ENCODE results near the gene MAN2B1. TPM values are rescaled to one million over a fixed set of nuclear protein-coding genes. Genes with fewer than 3 reads are reported as not detected.

MAN2B1 gene
- total RNA-seq, 1 experiment from 2014 or later: 93.5 TPM

DNA sequence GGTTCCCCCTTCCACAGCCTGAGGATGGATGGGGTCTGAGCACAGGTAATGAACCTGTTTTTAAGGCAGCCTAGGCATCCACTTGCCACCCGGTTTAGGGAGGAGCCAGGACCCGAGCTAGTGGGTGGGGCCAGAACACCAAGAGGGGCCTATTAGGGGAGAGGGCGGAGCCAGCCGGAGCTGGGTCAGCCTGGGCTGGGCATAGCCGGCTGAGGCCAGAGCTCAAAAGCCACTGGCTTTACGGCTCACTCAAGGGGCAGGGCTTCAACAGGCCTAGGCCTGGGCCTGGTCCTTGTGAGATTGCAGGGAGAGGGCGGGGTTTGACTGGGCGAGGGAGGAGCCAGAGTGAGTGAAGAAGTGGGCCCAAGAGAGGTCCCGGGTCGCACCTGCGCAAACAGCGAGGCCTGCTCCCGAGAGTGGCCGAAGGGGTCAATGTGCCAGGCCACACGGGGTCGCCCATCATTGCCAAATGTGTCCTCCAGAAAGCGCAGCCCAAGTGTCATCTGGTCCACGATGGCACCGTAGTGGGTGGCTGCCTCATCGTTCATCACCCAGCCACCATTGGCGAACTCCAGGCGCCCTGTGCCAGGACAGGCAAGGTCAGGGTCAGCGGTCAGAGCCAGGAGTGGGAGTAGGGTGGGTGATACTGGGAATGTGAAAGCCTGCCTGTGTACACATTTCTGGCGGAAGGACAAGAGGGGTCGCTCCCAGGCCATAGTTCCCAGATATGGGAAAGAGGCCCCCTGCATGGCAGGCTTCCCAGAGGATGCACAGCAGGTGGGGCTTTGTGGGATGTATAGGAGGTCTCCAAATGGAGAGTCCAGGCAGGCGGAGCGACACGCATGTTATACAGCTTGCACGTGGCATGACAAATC, 1.9 kb downstream of the MAN2B1 start:
- H3K79me2 ChIP-seq (ENCODE audit: insufficient read depth, low read length): no peaks in the 10 kb centered on the region; the same call in 1 of the 2 replicates
- H3K4me1 ChIP-seq (ENCODE audit: insufficient read depth, low read length): no peaks in the 10 kb centered on the region
- H3K23ac ChIP-seq (ENCODE audit: insufficient read length, low read depth, low read length): no peak overlapping the region
- no peak overlapping the region for H3K4me2 ChIP-seq (ENCODE audit: insufficient read depth, insufficient read length, low read length)
- H2AFZ ChIP-seq (ENCODE audit: low read length): no peak overlapping the region
- H3K9me3 ChIP-seq (ENCODE audit: control insufficient read depth, low read depth, low read length): no peaks in the 10 kb centered on the region
- Mint-ChIP-seq H3K4me1 (peaks cover 21 to 38% of the 10 kb centered on the region in 2 experiments), H3K9me3 (peaks cover 0 to 1% of the 10 kb centered on the region in 2 experiments; a peak in 2 of 5 replicates), H3K27me3 (ENCODE audit: low read depth) (peaks cover 2% of the 10 kb centered on the region), H3K27ac (peak overlapping the region in 1 of 3 experiments; percentile 36; a peak in 1 of 7 replicates), H3K4me3 (peak overlapping the region; percentile 37 to 93; a peak in 4 of 5 replicates), H3K36me3 (ENCODE audit: insufficient read depth in 1 of 3, low read depth in 3 of 3) (peaks cover 6 to 39% (median 36%) of the 10 kb centered on the region in 3 experiments; a peak in 6 of 7 replicates)
- TF ChIP-seq CTCF (conservative IDR thresholded peaks at IDR 0.05): no peak
- no peaks in the 10 kb centered on the region for H3K79me1 ChIP-seq (ENCODE audit: insufficient read depth, low read depth, low read length, poor library complexity, severe bottlenecking)
- H2BK120ac ChIP-seq (ENCODE audit: low read depth, low read length, poor library complexity, severe bottlenecking): no peak overlapping the region
- no peak overlapping the region for H4K8ac ChIP-seq (replicated peaks; ENCODE audit: insufficient read length, low read depth, low read length)
- no peak overlapping the region for H3K18ac ChIP-seq (ENCODE audit: insufficient read length, low read depth, low read length)
- no peak overlapping the region for H2BK20ac ChIP-seq (ENCODE audit: low read depth, low read length, poor library complexity, severe bottlenecking)
- no peaks in the 10 kb centered on the region for H4K20me1 ChIP-seq (ENCODE audit: control insufficient read depth, insufficient read depth, insufficient read length)
- no peak overlapping the region for H3K56ac ChIP-seq (ENCODE audit: insufficient read length, low read depth, low read length)
- no peak overlapping the region for H3K4ac ChIP-seq (ENCODE audit: low read depth, low read length)
- WGBS (ENCODE audit: extremely low coverage, insufficient read length, low lambda C conversion rate): no CpG with 5 or more reads among the region's 29 CpGs
- H4K91ac ChIP-seq (ENCODE audit: insufficient read length, low read depth, low read length): no peak overlapping the region
- no peak overlapping the region for H2AK5ac ChIP-seq (ENCODE audit: insufficient read length, low read length)
- DNase-seq: peak; percentile 96
- no peak overlapping the region for H2BK15ac ChIP-seq (ENCODE audit: low read depth, low read length)
- H3K27me3 ChIP-seq (ENCODE audit: insufficient read depth, low read length): no peaks in the 10 kb centered on the region
- no peak overlapping the region for H2BK12ac ChIP-seq (ENCODE audit: insufficient read length, low read depth, low read length)
- no peak overlapping the region for H3K14ac ChIP-seq (ENCODE audit: insufficient read depth, low read length)
- H3T11ph ChIP-seq (ENCODE audit: low read length): no peak overlapping the region
- no peak overlapping the region for H2BK5ac ChIP-seq (ENCODE audit: insufficient read length, low read length)
- no peak overlapping the region for H3K27ac ChIP-seq (ENCODE audit: insufficient read length, low read depth, low read length)
- H3K9ac ChIP-seq (ENCODE audit: extremely low read depth, insufficient read length, low read length): no peak overlapping the region
- H3K23me2 ChIP-seq (ENCODE audit: insufficient read length, low read depth, low read length, poor library complexity, severe bottlenecking): peaks cover 17% of the 10 kb centered on the region
- H4K5ac ChIP-seq (ENCODE audit: insufficient read length, low read depth, low read length): no peak overlapping the region

Data from H9 (cell line).